Neural cell (in vitro differentiated cells): Measurements from ENCODE around the gene SRP19.

Source experiments
- POLR2AphosphoS5 ChIP-seq: IDR thresholded peaks from 2 replicates; pipeline ENCODE4 v1.6.1; 2012
- SMC3 ChIP-seq: fragments of 450-650 bp; conservative IDR thresholded peaks from 2 replicates; pipeline ENCODE4 v1.6.1; 2014; ENCODE audit warnings: antibody characterized with exemption, mild to moderate bottlenecking, moderate library complexity; ENCODE audit not compliant: poor library complexity

GRCh38 chr5:112863549-112863948 is 2.5 kb downstream of the SRP19 start:
- TF ChIP-seq SMC3 (no peak), POLR2AphosphoS5 (no peak)
